Left lobe of liver (tissue), 2 donors: Measurements from ENCODE around the gene ITCH. TPM values are rescaled to one million over a fixed set of nuclear protein-coding genes. Genes with fewer than 3 reads are reported as not detected.

Experiments used
- ATAC-seq: fragments of 200-7000 bp; cut with Tn5 transposase; one replicate; pipeline ENCODE4 v1.9.1; 2020; ENCODE audit warnings: mild to moderate bottlenecking, moderate library complexity
- DNase-seq: peaks from one replicate; pipeline ENCODE4 v3.0.0-alpha.2; 2020; ENCODE audit warnings: low spot score
- total RNA-seq: library from RNA; stranded (reverse); gene quantifications from one replicate; pipeline ENCODE4 v1.2.1, GENCODE V29; 2021
- donor health status: DM: no; HTN: no; CAD: no; lungs with moderate emphysema.
- donor health status: DM: no; HTN: yes; CAD: no.

The ITCH gene
- total RNA-seq, 1 donor from 2014 or later = 45.6 TPM

- no peak for ATAC-seq
Observed at GRCh38 chr20:34543463-34544056, 180.5 kb downstream of the ITCH start.

GRCh38 chr20:34544109-34544796, 181.2 kb downstream of the ITCH start:
- ATAC-seq = no peak
- no peak for DNase-seq

More at GRCh38 chr20:34543463-34544056, 180.5 kb downstream of the ITCH start:
- no peak for DNase-seq

- ATAC-seq (no peak), DNase-seq (no peak)
Observed at GRCh38 chr20:34546751-34547181, 183.7 kb downstream of the ITCH start.

DNA sequence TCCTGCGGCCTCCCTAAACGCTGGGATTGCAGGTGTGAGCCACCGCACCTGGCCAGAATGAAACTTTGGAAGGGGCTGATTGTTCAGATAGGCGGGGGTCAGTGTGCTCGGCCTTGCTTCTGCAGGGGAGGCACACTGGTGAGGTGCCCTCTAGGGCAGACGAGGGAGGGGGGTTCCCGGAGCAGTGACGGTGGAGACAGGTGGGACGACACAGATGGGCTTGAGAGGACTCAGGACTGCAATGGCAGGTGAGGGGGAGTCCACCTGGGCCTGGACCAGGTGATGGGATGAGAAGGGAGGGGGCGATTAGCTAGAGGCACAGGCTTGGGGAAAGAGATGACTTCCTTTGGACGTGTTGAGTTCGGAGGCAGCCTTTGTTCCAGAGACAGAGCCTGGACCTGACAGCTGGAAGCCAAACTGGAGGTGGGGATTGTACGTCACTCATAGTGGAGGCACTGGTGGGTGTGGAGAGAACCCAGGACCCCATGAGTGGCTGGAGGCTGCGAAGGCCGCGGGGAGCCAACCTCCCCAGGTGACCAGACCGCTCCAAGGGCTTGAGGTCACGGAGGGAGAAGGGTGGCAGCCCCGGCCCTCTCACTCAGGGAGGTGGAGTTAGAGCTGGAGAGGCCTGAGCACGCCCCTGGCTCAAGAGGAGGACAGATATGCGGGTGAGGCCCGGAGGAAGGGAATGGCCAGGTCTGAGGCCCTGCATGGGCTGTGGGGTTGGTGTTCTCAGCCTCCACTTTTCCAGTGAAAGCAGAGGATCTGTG, 185.0 kb downstream of the ITCH start:
- DNase-seq = no peak
- ATAC-seq = no peak

DNA sequence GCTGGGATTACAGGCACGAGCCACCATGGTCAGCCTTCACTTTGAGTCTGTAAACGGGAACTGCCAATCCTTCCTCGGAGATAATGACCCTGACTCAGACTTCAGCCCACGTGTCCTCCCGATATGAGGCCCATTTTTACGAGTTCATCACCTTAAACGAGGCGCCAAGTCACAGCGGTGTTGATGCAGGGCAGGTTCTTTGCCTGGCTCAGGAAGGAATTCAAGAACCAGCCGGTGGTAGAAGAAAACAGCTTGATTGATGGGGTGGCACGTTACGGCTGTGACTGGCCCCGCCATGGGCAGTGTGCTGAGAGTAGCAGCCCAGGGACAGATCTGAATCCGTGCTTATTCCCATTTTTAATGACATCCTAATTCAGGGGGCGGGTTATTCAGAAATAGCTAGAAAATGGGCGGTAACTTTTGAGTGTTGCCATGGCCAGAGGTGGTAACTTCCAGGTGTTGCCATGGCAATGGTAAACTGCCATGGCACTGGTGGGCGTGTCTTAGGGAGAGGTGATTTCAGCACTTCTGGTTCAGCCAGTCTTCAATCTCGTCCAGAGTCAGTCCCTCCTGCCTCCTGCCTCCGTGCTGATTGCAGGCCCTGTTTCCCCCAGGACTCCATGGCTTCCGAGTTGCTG, 186.3 kb downstream of the ITCH start:
- ATAC-seq = no peak
- no peak for DNase-seq

GRCh38 chr20:34549929-34550305, 186.8 kb downstream of the ITCH start:
- DNase-seq (no peak), ATAC-seq (no peak)

DNA sequence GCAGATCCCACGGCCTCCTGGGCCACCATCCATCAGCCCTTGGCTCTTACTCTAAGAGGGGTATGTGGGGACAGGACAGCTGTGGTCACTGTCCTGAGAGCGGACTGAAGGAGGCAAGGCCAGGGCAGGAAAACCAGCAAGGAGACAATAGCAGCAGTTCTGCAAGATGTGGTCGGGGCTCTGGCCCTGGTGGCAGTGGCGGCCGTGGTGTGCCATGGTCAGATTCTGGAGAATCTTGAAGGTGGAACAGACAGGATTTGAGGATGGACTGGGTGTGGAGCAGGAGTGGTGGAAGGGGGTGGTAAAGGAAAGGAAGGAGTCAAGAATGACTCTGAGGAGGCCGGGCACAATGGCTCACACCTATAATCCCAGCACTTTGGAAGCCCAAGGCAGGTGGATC, 189.5 kb downstream of the ITCH start:
- DNase-seq (no peak), ATAC-seq (no peak)

DNA sequence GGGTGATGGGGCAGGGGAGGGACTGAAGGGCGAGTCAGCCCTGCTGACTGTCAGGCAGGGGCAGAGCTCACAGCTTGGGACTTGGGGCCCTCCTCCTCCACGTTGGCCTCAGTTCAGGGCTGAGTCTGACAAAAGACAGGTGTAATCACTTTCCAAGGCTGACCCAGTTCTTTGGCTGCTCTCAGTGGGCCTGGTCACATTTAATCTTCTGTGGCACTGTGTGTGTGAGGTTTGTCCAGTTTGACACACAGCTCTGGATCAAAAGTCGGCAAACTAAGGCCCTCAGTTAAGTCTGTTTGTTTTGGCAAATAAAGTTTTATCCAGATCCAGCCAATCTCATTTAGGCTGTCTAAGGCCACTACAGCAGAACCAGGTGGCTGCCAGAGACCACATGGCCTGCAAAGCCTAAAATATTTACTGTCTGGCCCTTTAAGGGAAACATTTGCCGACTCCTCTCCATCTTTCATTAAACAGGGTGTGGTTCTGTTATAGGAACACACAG, 190.3 kb downstream of the ITCH start:
- DNase-seq (peak; percentile 86), ATAC-seq (peak; percentile 86)

GRCh38 chr20:34557936-34558319, 194.9 kb downstream of the ITCH start:
- DNase-seq (no peak), ATAC-seq (no peak)

GRCh38 chr20:34558320-34559218, 195.5 kb downstream of the ITCH start, which contains the start of gene MAP1LC3A:
Gene MAP1LC3A (plus strand): TSS chr20:34558718. CDS start chr20:34558869, 151 bp downstream.
- peak; percentile 95 for DNase-seq
- peak; percentile 80 for ATAC-seq

- ATAC-seq (peak; percentile 40), DNase-seq (peak; percentile 58)
Observed at GRCh38 chr20:34559311-34560140, 196.5 kb downstream of the ITCH start.

GRCh38 chr20:34560141-34560523, 197.1 kb downstream of the ITCH start:
- peak; percentile 58 for ATAC-seq
- peak; percentile 74 for DNase-seq

DNA sequence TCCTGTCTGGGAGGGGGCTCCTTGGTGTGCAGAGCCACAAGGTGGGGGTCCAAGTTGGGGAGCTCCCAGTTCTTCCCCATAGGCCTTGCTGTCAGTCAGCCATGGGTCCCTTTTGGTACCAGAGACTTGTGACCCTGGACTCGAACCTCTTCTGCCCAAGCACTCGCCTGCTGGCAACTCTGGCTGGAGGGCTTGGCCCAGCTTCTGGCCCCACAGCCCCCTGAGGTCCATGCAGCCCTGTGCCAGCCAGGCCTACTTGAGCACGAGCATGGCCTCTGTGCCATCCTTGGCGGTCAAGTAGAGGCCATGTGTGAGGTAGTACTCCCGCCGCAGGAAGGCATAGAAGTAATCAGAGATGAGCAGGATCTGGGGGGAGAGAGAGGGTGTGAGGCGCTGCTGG, 197.5 kb downstream of the ITCH start:
- DNase-seq (no peak), ATAC-seq (no peak)

Other genes with a start within 250 kb of the ITCH start
- 0.55 TPM for gene ASIP, start 121.8 kb upstream of the ITCH start, total RNA-seq
- 115 TPM for gene AHCY, start 59.9 kb upstream of the ITCH start, total RNA-seq
- gene DYNLRB1, start 153.1 kb downstream of the ITCH start, total RNA-seq = 34.6 TPM
- 24.2 TPM for gene MAP1LC3A, start 195.4 kb downstream of the ITCH start, total RNA-seq